Astrocyte (in vitro differentiated cells and primary cell): Measurements from ENCODE around the gene THUMPD2. TPM values are rescaled to one million over a fixed set of nuclear protein-coding genes. Genes with fewer than 3 reads are reported as not detected.

Experiments
- DNase-seq: peaks from one replicate; pipeline ENCODE4 v3.0.0-alpha.2; 2010; ENCODE audit warnings: low read depth
- FAIRE-seq: peaks from 2 replicates; lab custom pipeline; 2011; peaks lifted over from hg19 to GRCh38; lab: Jason Lieb, UNC
- H2AFZ ChIP-seq: 2 replicates; pipeline ENCODE4 v1.6.0; 2012; ENCODE audit warnings: low read depth, low read length, inconsistent platforms
- H3K27ac ChIP-seq: 2 replicates; pipeline ENCODE4 v1.5.1; 2011; ENCODE audit warnings: low read depth, low read length, inconsistent platforms
- H3K27me3 ChIP-seq: 2 replicates; pipeline ENCODE4 v1.6.0; 2011; ENCODE audit warnings: low read length, inconsistent platforms; ENCODE audit not compliant: insufficient read depth
- H3K36me3 ChIP-seq: 2 replicates; pipeline ENCODE4 v1.5.1; 2011; ENCODE audit warnings: low read length, inconsistent platforms; ENCODE audit not compliant: insufficient read depth
- H3K4me1 ChIP-seq: 2 replicates; pipeline ENCODE4 v1.5.1; 2011; ENCODE audit warnings: low read length, inconsistent platforms; ENCODE audit not compliant: insufficient read depth
- H3K4me2 ChIP-seq: 2 replicates; pipeline ENCODE4 v1.6.0; 2012; ENCODE audit warnings: low read length, inconsistent platforms
- H3K4me3 ChIP-seq: 2 replicates; pipeline ENCODE4 v1.5.1; 2011; ENCODE audit warnings: low read depth, mild to moderate bottlenecking, low read length, inconsistent platforms; ENCODE audit not compliant: insufficient read depth
- H3K79me2 ChIP-seq: 2 replicates; pipeline ENCODE4 v1.6.0; 2012; ENCODE audit warnings: mild to moderate bottlenecking, low read length, inconsistent platforms; ENCODE audit not compliant: insufficient read depth
- H3K9ac ChIP-seq: 2 replicates; pipeline ENCODE4 v1.6.0; 2012; ENCODE audit warnings: mild to moderate bottlenecking, low read length, inconsistent platforms
- H3K9me3 ChIP-seq: 2 replicates; pipeline ENCODE4 v1.5.1; 2012; ENCODE audit warnings: low read depth, mild to moderate bottlenecking, low read length, inconsistent platforms; ENCODE audit not compliant: insufficient read depth
- H4K20me1 ChIP-seq: 2 replicates; pipeline ENCODE4 v1.6.0; 2012; ENCODE audit warnings: low read length, inconsistent platforms; ENCODE audit not compliant: insufficient read depth
- H3K27ac Mint-ChIP-seq: one replicate; pipeline ENCODE4 v1.8.0; 2021; ENCODE audit warnings: mild to moderate bottlenecking, mixed read lengths; ENCODE audit not compliant: unreplicated experiment
- H3K27me3 Mint-ChIP-seq: one replicate; pipeline ENCODE4 v1.8.0; 2021; ENCODE audit warnings: low read depth, mixed read lengths; ENCODE audit not compliant: unreplicated experiment
- H3K36me3 Mint-ChIP-seq: one replicate; pipeline ENCODE4 v1.8.0; 2021; ENCODE audit warnings: low read depth, mixed read lengths; ENCODE audit not compliant: unreplicated experiment
- H3K4me1 Mint-ChIP-seq: one replicate; pipeline ENCODE4 v1.8.0; 2021; ENCODE audit warnings: low read depth, mixed read lengths; ENCODE audit not compliant: unreplicated experiment
- H3K4me3 Mint-ChIP-seq: one replicate; pipeline ENCODE4 v1.8.0; 2021; ENCODE audit warnings: mild to moderate bottlenecking, moderate library complexity, mixed read lengths; ENCODE audit not compliant: unreplicated experiment
- H3K9me3 Mint-ChIP-seq: one replicate; pipeline ENCODE4 v1.8.0; 2021; ENCODE audit warnings: mild to moderate bottlenecking, mixed read lengths; ENCODE audit not compliant: unreplicated experiment
- EZH2 ChIP-seq: IDR thresholded peaks from 2 replicates; pipeline ENCODE4 v1.6.1; 2012; ENCODE audit warnings: mild to moderate bottlenecking, low read length, inconsistent platforms; ENCODE audit not compliant: insufficient read depth
- total RNA-seq: library from RNA; stranded (reverse); gene quantifications from 2 replicates; pipeline ENCODE4 v1.2.1, GENCODE V29; 2021
- TF ChIP-seq, protein P1 (sequence below): IDR thresholded peaks from 2 replicates; pipeline ENCODE4 v1.5.1; 2011; ENCODE audit warnings: low read depth, mild to moderate bottlenecking, inconsistent platforms, low read length, moderate library complexity; ENCODE audit not compliant: insufficient read depth

The THUMPD2 gene
- total RNA-seq, 1 donor from 2014 or later = 11.5 TPM

DNA sequence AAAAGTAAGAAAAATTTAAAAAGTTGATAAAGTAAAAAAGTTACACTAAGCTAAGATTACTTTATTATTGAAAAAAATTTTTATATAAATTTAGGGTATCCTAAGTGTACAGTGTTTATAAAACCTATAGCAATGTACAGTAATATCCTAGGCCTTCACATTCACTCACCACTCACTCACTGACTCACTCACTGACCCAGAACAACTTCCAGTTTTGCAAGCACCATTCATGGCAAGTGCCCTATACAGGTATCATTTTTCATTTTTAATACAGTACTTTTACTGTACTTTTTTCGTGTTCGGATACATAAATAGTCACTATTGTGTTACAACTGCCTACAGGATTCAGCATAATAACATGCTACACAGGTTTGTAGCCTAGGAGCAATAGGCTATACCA, 8.9 kb upstream of the THUMPD2 start:
- DNase-seq = no peak
- H3K9me3 Mint-ChIP-seq = peaks cover 16% of the 10 kb centered on the region
- FAIRE-seq = no peak

DNA sequence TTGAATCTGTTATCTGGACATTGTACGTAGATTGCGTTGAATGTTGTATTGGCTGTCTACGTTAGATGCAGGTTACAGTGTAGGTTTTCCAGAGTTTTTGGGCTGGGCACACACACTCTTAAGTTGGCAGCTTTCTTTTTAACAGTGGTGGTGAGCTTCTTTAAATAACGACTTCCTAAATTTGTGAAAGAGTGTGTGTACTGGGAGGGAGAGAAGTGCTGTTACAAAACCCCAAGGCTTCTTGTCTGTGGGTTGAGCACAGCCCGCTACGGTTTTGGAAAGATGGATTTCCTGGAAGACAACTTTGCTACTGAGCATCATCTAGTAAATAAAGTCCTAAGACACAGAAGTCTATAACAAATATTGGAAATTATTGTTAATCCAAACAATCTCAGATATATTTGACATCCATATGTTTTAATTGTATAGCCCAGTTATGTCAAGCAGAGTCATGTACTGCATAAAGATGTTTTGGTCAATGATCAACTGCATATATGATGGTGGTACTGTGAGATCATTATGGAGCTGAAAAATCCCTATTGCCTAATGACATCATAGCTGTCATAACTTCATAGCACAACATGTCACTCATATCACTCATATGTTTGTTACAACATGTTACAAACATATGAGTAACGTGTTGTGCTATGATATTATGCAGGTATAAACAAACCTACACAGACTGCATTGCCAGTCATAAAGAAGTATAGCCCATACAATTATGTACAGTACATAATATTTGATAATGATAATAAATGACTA, 7.9 kb upstream of the THUMPD2 start:
- no peak overlapping the region for H3K4me3 Mint-ChIP-seq

More for the DNA sequence above, 8.9 kb upstream of the THUMPD2 start:
- Histone ChIP-seq H3K4me2 (no peak overlapping the region), H3K36me3 (no peaks in the 10 kb centered on the region), H3K27me3 (no peaks in the 10 kb centered on the region), H4K20me1 (no peaks in the 10 kb centered on the region), H3K27ac (no peak overlapping the region), H2AFZ (no peak overlapping the region), H3K79me2 (no peaks in the 10 kb centered on the region), H3K4me1 (peaks cover 7% of the 10 kb centered on the region), H3K9me3 (no peaks in the 10 kb centered on the region), H3K9ac (no peak overlapping the region), H3K4me3 (no peak overlapping the region)
- H3K4me3 Mint-ChIP-seq = no peak overlapping the region
- H3K36me3 Mint-ChIP-seq = no peaks in the 10 kb centered on the region
- no peak for TF ChIP-seq EZH2
- TF ChIP-seq, protein P1, sequence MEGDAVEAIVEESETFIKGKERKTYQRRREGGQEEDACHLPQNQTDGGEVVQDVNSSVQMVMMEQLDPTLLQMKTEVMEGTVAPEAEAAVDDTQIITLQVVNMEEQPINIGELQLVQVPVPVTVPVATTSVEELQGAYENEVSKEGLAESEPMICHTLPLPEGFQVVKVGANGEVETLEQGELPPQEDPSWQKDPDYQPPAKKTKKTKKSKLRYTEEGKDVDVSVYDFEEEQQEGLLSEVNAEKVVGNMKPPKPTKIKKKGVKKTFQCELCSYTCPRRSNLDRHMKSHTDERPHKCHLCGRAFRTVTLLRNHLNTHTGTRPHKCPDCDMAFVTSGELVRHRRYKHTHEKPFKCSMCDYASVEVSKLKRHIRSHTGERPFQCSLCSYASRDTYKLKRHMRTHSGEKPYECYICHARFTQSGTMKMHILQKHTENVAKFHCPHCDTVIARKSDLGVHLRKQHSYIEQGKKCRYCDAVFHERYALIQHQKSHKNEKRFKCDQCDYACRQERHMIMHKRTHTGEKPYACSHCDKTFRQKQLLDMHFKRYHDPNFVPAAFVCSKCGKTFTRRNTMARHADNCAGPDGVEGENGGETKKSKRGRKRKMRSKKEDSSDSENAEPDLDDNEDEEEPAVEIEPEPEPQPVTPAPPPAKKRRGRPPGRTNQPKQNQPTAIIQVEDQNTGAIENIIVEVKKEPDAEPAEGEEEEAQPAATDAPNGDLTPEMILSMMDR = no peak
- H3K4me1 Mint-ChIP-seq = peaks cover 8% of the 10 kb centered on the region
- H3K27ac Mint-ChIP-seq = no peak overlapping the region
- H3K27me3 Mint-ChIP-seq = no peaks in the 10 kb centered on the region

More for the DNA sequence above, 7.9 kb upstream of the THUMPD2 start:
- Mint-ChIP-seq H3K27me3 (no peaks in the 10 kb centered on the region), H3K27ac (no peak overlapping the region), H3K36me3 (no peaks in the 10 kb centered on the region), H3K9me3 (peaks cover 16% of the 10 kb centered on the region), H3K4me1 (peaks cover 15% of the 10 kb centered on the region)
- Histone ChIP-seq H3K9me3 (no peaks in the 10 kb centered on the region), H3K9ac (no peak overlapping the region), H3K4me2 (no peak overlapping the region), H4K20me1 (no peaks in the 10 kb centered on the region), H3K79me2 (no peaks in the 10 kb centered on the region), H3K4me1 (peaks cover 10% of the 10 kb centered on the region), H3K27ac (no peak overlapping the region), H2AFZ (no peak overlapping the region), H3K4me3 (no peak overlapping the region), H3K27me3 (no peaks in the 10 kb centered on the region), H3K36me3 (no peaks in the 10 kb centered on the region)
- FAIRE-seq (no peak), DNase-seq (no peak)
- no peak for TF ChIP-seq EZH2
- TF ChIP-seq, protein P1 = no peak
